Measurements from ENCODE around the gene PCSK1. TPM values are rescaled to one million over a fixed set of nuclear protein-coding genes. Genes with fewer than 3 reads are reported as not detected.
"Not testable (repeated sequence)": the region's sequence is repeated elsewhere in the genome, so short reads cannot be mapped to it uniquely, and the experiment has no call there.

Gene PCSK1
- polyA plus RNA-seq, 3 donors = not detected

- no peak overlapping the region for H3K27ac Mint-ChIP-seq
- H3K27me3 ChIP-seq (ENCODE audit: control insufficient read depth in 2 of 2, insufficient read depth in 2 of 2, low read length in 2 of 2) = peaks cover 0 to 4% of the 10 kb centered on the region in 2 donors
- H4K20me1 ChIP-seq (ENCODE audit: insufficient read depth, low read length) = no peaks in the 10 kb centered on the region
- H3K4me3 Mint-ChIP-seq = no peak overlapping the region
- H3K9me3 Mint-ChIP-seq = peaks cover 0 to 8% (median 3%) of the 10 kb centered on the region in 7 donors
- intact Hi-C loops (cut with micrococcal nuclease) = no loop called here
- no peak overlapping the region for H2AFZ ChIP-seq (ENCODE audit: insufficient read depth, low read depth, low read length, poor library complexity, severe bottlenecking)
- no peak overlapping the region for H3K9ac ChIP-seq (ENCODE audit: insufficient read depth, low read length, poor library complexity, severe bottlenecking)
- H3K27ac ChIP-seq (ENCODE audit: low read depth in 1 of 2, low read length in 2 of 2) = no peak overlapping the region
- H3K4me3 ChIP-seq (replicated peaks in 1 of 3; ENCODE audit: low read depth in 2 of 3, low read length in 3 of 3) = no peak overlapping the region
- H3K4me1 ChIP-seq (ENCODE audit: control insufficient read depth in 1 of 2, insufficient read depth in 2 of 2, low read length in 2 of 2) = no peaks in the 10 kb centered on the region
- no peaks in the 10 kb centered on the region for H3K36me3 ChIP-seq (replicated peaks in 1 of 2; ENCODE audit: control insufficient read depth in 1 of 2, insufficient read depth in 2 of 2, low read length in 2 of 2)
- H3K36me3 Mint-ChIP-seq = no peaks in the 10 kb centered on the region
- no peaks in the 10 kb centered on the region for H3K79me2 ChIP-seq (ENCODE audit: insufficient read depth, low read length)
- TF ChIP-seq CTCF (IDR thresholded peaks at IDR 0.05) = no peak
- H3K27me3 Mint-ChIP-seq (ENCODE audit: low read depth in 3 of 3) = peaks cover 8 to 19% (median 11%) of the 10 kb centered on the region in 3 donors
- no peak for DNase-seq
- WGBS (ENCODE audit: insufficient coverage) = 100% methylated on average over 2 of the region's 2 CpGs
- H3K9me3 ChIP-seq (replicated peaks in 1 of 2; ENCODE audit: control insufficient read depth in 1 of 2, insufficient read depth in 1 of 2, low read length in 2 of 2) = no peaks in the 10 kb centered on the region
- no peaks in the 10 kb centered on the region for H3K4me1 Mint-ChIP-seq
- H3K4me2 ChIP-seq (replicated peaks; ENCODE audit: extremely low read depth, low read length, poor library complexity, severe bottlenecking) = no peak overlapping the region
Observed at GRCh38 chr5:96370976-96371375, 62.1 kb downstream of the PCSK1 start.

GRCh38 chr5:96367337-96367736, 65.7 kb downstream of the PCSK1 start:
- DNase-seq; H3K4me1 ChIP-seq (ENCODE audit: control insufficient read depth in 1 of 2, insufficient read depth in 2 of 2, low read length in 2 of 2); H2AFZ ChIP-seq (ENCODE audit: insufficient read depth, low read depth, low read length, poor library complexity, severe bottlenecking); H3K36me3 Mint-ChIP-seq; H3K27ac ChIP-seq (ENCODE audit: low read depth in 1 of 2, low read length in 2 of 2); H3K9me3 ChIP-seq (replicated peaks in 1 of 2; ENCODE audit: control insufficient read depth in 1 of 2, insufficient read depth in 1 of 2, low read length in 2 of 2); H3K36me3 ChIP-seq (replicated peaks in 1 of 2; ENCODE audit: control insufficient read depth in 1 of 2, insufficient read depth in 2 of 2, low read length in 2 of 2); H3K4me3 ChIP-seq (replicated peaks in 1 of 3; ENCODE audit: low read depth in 2 of 3, low read length in 3 of 3); H3K79me2 ChIP-seq (ENCODE audit: insufficient read depth, low read length); H3K9me3 Mint-ChIP-seq; H3K4me1 Mint-ChIP-seq; H3K27me3 ChIP-seq (ENCODE audit: control insufficient read depth in 2 of 2, insufficient read depth in 2 of 2, low read length in 2 of 2); H3K27ac Mint-ChIP-seq; H3K4me2 ChIP-seq (replicated peaks; ENCODE audit: extremely low read depth, low read length, poor library complexity, severe bottlenecking); H3K27me3 Mint-ChIP-seq (ENCODE audit: low read depth in 3 of 3); H3K4me3 Mint-ChIP-seq; H4K20me1 ChIP-seq (ENCODE audit: insufficient read depth, low read length); intact Hi-C loops (cut with micrococcal nuclease); H3K9ac ChIP-seq (ENCODE audit: insufficient read depth, low read length, poor library complexity, severe bottlenecking): not testable (repeated sequence)
- WGBS (ENCODE audit: insufficient coverage) = 100% methylated on average over 6 of the region's 8 CpGs

Measured in CD14-positive monocyte (primary cell).